H9 (cell line): ENCODE data around the gene KCNH2. TPM values are rescaled to one million over a fixed set of nuclear protein-coding genes. Genes with fewer than 3 reads are reported as not detected.

Experiments
- DNase-seq: peaks from one replicate; pipeline ENCODE4 v3.0.0-alpha.2; 2017
- H2AFZ ChIP-seq: one replicate; pipeline ENCODE4 v1.6.1; 2013; ENCODE audit warnings: mild to moderate bottlenecking, low read length, control low read depth, moderate library complexity
- H2AK5ac ChIP-seq: 2 replicates; pipeline ENCODE4 v1.6.1; 2013; ENCODE audit warnings: low read length, control low read depth, mixed read lengths; ENCODE audit not compliant: insufficient read length
- H2BK120ac ChIP-seq: one replicate; pipeline ENCODE4 v1.6.1; 2013; ENCODE audit warnings: low read depth, mild to moderate bottlenecking, low read length, control low read depth, inconsistent platforms; ENCODE audit not compliant: poor library complexity, severe bottlenecking
- H2BK12ac ChIP-seq: 2 replicates; pipeline ENCODE4 v1.6.1; 2013; ENCODE audit warnings: low read length, control low read depth, mixed read lengths, low read depth; ENCODE audit not compliant: insufficient read length
- H2BK15ac ChIP-seq: 2 replicates; pipeline ENCODE4 v1.6.1; 2013; ENCODE audit warnings: low read depth, low read length, control low read depth
- H2BK20ac ChIP-seq: one replicate; pipeline ENCODE4 v1.6.1; 2013; ENCODE audit warnings: low read depth, mild to moderate bottlenecking, low read length, control low read depth, inconsistent platforms; ENCODE audit not compliant: poor library complexity, severe bottlenecking
- H2BK5ac ChIP-seq: 2 replicates; pipeline ENCODE4 v1.6.1; 2013; ENCODE audit warnings: low read length, control low read depth, mixed read lengths; ENCODE audit not compliant: insufficient read length
- H3K14ac ChIP-seq: 2 replicates; pipeline ENCODE4 v1.6.1; 2013; ENCODE audit warnings: low read length, control low read depth; ENCODE audit not compliant: insufficient read depth
- H3K18ac ChIP-seq: 2 replicates; pipeline ENCODE4 v1.6.1; 2013; ENCODE audit warnings: low read depth, mild to moderate bottlenecking, mixed read lengths, low read length, control low read depth; ENCODE audit not compliant: insufficient read length
- H3K23ac ChIP-seq: 2 replicates; pipeline ENCODE4 v1.6.1; 2013; ENCODE audit warnings: low read length, control low read depth, mixed read lengths, low read depth; ENCODE audit not compliant: insufficient read length
- H3K23me2 ChIP-seq: 2 replicates; pipeline ENCODE4 v1.6.1; 2013; ENCODE audit warnings: low read depth, mild to moderate bottlenecking, mixed read lengths, low read length, control low read depth; ENCODE audit not compliant: insufficient read length, poor library complexity, severe bottlenecking
- H3K27ac ChIP-seq: 2 replicates; pipeline ENCODE4 v1.5.1; 2013; ENCODE audit warnings: low read length, control low read depth, mixed read lengths, low read depth; ENCODE audit not compliant: insufficient read length
- H3K27me3 ChIP-seq: 2 replicates; pipeline ENCODE4 v1.6.1; 2013; ENCODE audit warnings: low read length, control low read depth, inconsistent platforms; ENCODE audit not compliant: insufficient read depth
- H3K4ac ChIP-seq: 2 replicates; pipeline ENCODE4 v1.6.1; 2013; ENCODE audit warnings: low read depth, mild to moderate bottlenecking, control low read depth, inconsistent platforms, low read length, moderate library complexity
- H3K4me1 ChIP-seq: 2 replicates; pipeline ENCODE4 v1.6.1; 2013; ENCODE audit warnings: low read length, control low read depth, inconsistent platforms; ENCODE audit not compliant: insufficient read depth
- H3K4me2 ChIP-seq: 2 replicates; pipeline ENCODE4 v1.6.1; 2013; ENCODE audit warnings: low read length, control low read depth, mixed read lengths; ENCODE audit not compliant: insufficient read length, insufficient read depth
- H3K56ac ChIP-seq: 2 replicates; pipeline ENCODE4 v1.6.1; 2013; ENCODE audit warnings: low read depth, mild to moderate bottlenecking, mixed read lengths, low read length, control low read depth; ENCODE audit not compliant: insufficient read length
- H3K79me1 ChIP-seq: 2 replicates; pipeline ENCODE4 v1.6.1; 2013; ENCODE audit warnings: low read depth, mild to moderate bottlenecking, moderate library complexity, low read length, control low read depth, inconsistent platforms; ENCODE audit not compliant: insufficient read depth, poor library complexity, severe bottlenecking
- H3K79me2 ChIP-seq: 2 replicates; pipeline ENCODE4 v1.6.1; 2013; ENCODE audit warnings: low read length, control low read depth, inconsistent platforms; ENCODE audit not compliant: insufficient read depth
- H3K9ac ChIP-seq: 2 replicates; pipeline ENCODE4 v1.6.1; 2013; ENCODE audit warnings: low read length, control low read depth, mixed read lengths; ENCODE audit not compliant: insufficient read length; ENCODE audit errors: extremely low read depth
- H3K9me3 ChIP-seq: one replicate; pipeline ENCODE4 v1.6.1; 2013; ENCODE audit warnings: low read depth, low read length, inconsistent platforms; ENCODE audit not compliant: control insufficient read depth
- H3T11ph ChIP-seq: one replicate; pipeline ENCODE4 v1.6.1; 2013; ENCODE audit warnings: mild to moderate bottlenecking, low read length, control low read depth, inconsistent platforms
- H4K20me1 ChIP-seq: one replicate; pipeline ENCODE4 v1.6.1; 2013; ENCODE audit not compliant: control insufficient read depth, insufficient read length, insufficient read depth
- H4K5ac ChIP-seq: 2 replicates; pipeline ENCODE4 v1.6.1; 2013; ENCODE audit warnings: low read depth, mild to moderate bottlenecking, mixed read lengths, low read length, control low read depth; ENCODE audit not compliant: insufficient read length
- H4K8ac ChIP-seq: replicated peaks from 2 replicates; pipeline ENCODE4 v1.6.1; 2013; ENCODE audit warnings: low read length, control low read depth, mixed read lengths, low read depth; ENCODE audit not compliant: insufficient read length
- H4K91ac ChIP-seq: 2 replicates; pipeline ENCODE4 v1.6.1; 2013; ENCODE audit warnings: low read depth, mild to moderate bottlenecking, moderate library complexity, mixed read lengths, low read length, control low read depth; ENCODE audit not compliant: insufficient read length
- H3K27ac Mint-ChIP-seq, 3 experiments: 2 replicates in 2 of 3; 3 replicates in 1 of 3; pipeline ENCODE4 v1.8.0; 2020 to 2021; ENCODE audit warnings: mixed read lengths in 3 of 3, mild to moderate bottlenecking in 1 of 3, moderate library complexity in 1 of 3
- H3K27me3 Mint-ChIP-seq: 2 replicates; pipeline ENCODE4 v1.8.0; 2021; ENCODE audit warnings: low read depth, mild to moderate bottlenecking, moderate library complexity, mixed read lengths
- H3K36me3 Mint-ChIP-seq, 3 experiments: 2 replicates in 2 of 3; 3 replicates in 1 of 3; pipeline ENCODE4 v1.8.0; 2020 to 2021; ENCODE audit warnings: low read depth in 3 of 3, mixed read lengths in 3 of 3; ENCODE audit not compliant: insufficient read depth in 1 of 3
- H3K4me1 Mint-ChIP-seq, 2 experiments: 2 replicates each; pipeline ENCODE4 v1.8.0; 2020; ENCODE audit warnings: mixed read lengths in 2 of 2
- H3K4me3 Mint-ChIP-seq, 2 experiments: 2 replicates in 1 of 2; 3 replicates in 1 of 2; pipeline ENCODE4 v1.8.0; 2020 to 2021; ENCODE audit warnings: mild to moderate bottlenecking in 2 of 2, mixed read lengths in 2 of 2, moderate library complexity in 1 of 2
- H3K9me3 Mint-ChIP-seq, 2 experiments: 2 replicates in 1 of 2; 3 replicates in 1 of 2; pipeline ENCODE4 v1.8.0; 2020; ENCODE audit warnings: mild to moderate bottlenecking in 2 of 2, mixed read lengths in 2 of 2, moderate library complexity in 1 of 2
- CTCF ChIP-seq: fragments of 200-600 bp; sonication (generic); conservative IDR thresholded peaks from 3 replicates; pipeline ENCODE4 v1.8.0; 2021; ENCODE audit warnings: antibody characterized with exemption, mild to moderate bottlenecking
- whole genome bisulfite sequencing: extraction: QIAGEN DNeasy Blood & Tissue Kit; methylation state at CpG from one replicate; pipeline ENCODE4 v1.1.7; 2013; ENCODE audit warnings: missing lambda C conversion rate, low lambda C conversion rate, mixed read lengths; ENCODE audit not compliant: insufficient read length; ENCODE audit errors: extremely low coverage; 5-methylcytosine and 5-hydroxymethylcytosine counted together
- total RNA-seq: library from RNA; stranded (reverse); gene quantifications from 2 replicates; pipeline ENCODE4 v1.2.1, GENCODE V29; 2021

KCNH2 gene
- total RNA-seq, 1 experiment from 2014 or later = 4.5 TPM

- H3K4me1 Mint-ChIP-seq = peaks cover 14 to 15% of the 10 kb centered on the region in 2 experiments
- Histone ChIP-seq H3K79me2 (no peaks in the 10 kb centered on the region), H3K27ac (no peak overlapping the region), H3K4me2 (no peak overlapping the region), H3K9ac (no peak overlapping the region), H3K9me3 (no peaks in the 10 kb centered on the region), H3K79me1 (no peaks in the 10 kb centered on the region), H3K4me1 (peaks cover 2% of the 10 kb centered on the region; the same call in 1 of the 2 replicates), H2BK15ac (no peak overlapping the region), H3K56ac (no peak overlapping the region), H4K8ac (no peak overlapping the region), H2AFZ (no peak overlapping the region), H3K4ac (no peak overlapping the region), H3K18ac (no peak overlapping the region), H2BK20ac (no peak overlapping the region), H3K27me3 (no peaks in the 10 kb centered on the region), H3K23me2 (no peaks in the 10 kb centered on the region), H3K23ac (no peak overlapping the region), H4K91ac (no peak overlapping the region), H4K5ac (no peak overlapping the region), H2BK5ac (no peak overlapping the region), H2BK12ac (no peak overlapping the region), H3T11ph (no peak overlapping the region), H2AK5ac (no peak overlapping the region), H3K14ac (no peak overlapping the region), H4K20me1 (no peaks in the 10 kb centered on the region), H2BK120ac (no peak overlapping the region)
- no peak overlapping the region for H3K27ac Mint-ChIP-seq
- H3K9me3 Mint-ChIP-seq = peaks cover 0 to 3% of the 10 kb centered on the region in 2 experiments; a peak in 3 of 5 replicates
- no peak overlapping the region for H3K4me3 Mint-ChIP-seq
- peaks cover 63% of the 10 kb centered on the region for H3K27me3 Mint-ChIP-seq
- DNase-seq = no peak
- TF ChIP-seq CTCF = no peak
- WGBS = no CpG with 5 or more reads among the region's 6 CpGs
- no peaks in the 10 kb centered on the region for H3K36me3 Mint-ChIP-seq
These were observed 63.9 kb downstream of the KCNH2 start for GRCh38 chr7:150914196-150914595.
